HG02678 (cell line): ENCODE data around the gene NGEF.
"Not testable (repeated sequence)": the region's sequence is repeated elsewhere in the genome, so short reads cannot be mapped to it uniquely, and the experiment has no call there.

ENCODE experiments used
- ATAC-seq: cut with Tn5 transposase; IDR thresholded peaks from one replicate; pipeline ENCODE4 v1.9.1; 2021; ENCODE audit warnings: mild to moderate bottlenecking, moderate library complexity; ENCODE audit not compliant: unreplicated experiment

Gene NGEF

DNA sequence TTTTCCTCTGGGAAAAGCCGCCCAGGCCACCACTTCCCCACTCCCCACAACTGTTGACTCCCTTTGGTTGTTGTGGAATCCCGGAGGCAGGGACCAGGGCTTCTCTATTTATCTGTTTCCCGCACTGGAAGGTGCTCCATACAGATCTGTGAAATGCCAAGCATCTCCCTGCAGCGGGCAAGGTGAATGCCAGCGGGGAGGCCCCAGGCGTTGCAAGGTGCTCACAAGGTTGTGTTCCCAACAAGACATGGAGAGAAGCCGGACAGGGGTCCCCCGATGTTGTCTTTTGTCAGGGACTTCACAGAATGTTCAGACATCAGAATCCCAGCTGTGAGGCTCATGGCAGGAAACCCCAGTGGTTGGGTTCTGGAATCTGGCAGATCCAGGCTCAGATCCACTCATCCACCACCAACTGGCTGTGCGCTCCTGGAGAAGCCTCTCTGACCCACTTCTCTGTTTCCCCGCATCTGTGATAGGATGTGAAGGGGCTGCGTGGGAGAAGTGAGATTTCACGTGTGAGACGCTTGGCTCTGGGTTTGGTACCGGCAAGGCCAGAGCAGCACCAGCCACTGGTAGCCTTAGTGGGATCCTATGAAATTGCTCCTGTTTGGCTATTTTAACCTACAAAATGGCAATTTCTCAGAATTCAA, 10.8 kb upstream of the NGEF start:
- ATAC-seq = no peak

- ATAC-seq = no peak
These were observed 10.1 kb upstream of the NGEF start for GRCh38 chr2:233023007-233023760.

DNA sequence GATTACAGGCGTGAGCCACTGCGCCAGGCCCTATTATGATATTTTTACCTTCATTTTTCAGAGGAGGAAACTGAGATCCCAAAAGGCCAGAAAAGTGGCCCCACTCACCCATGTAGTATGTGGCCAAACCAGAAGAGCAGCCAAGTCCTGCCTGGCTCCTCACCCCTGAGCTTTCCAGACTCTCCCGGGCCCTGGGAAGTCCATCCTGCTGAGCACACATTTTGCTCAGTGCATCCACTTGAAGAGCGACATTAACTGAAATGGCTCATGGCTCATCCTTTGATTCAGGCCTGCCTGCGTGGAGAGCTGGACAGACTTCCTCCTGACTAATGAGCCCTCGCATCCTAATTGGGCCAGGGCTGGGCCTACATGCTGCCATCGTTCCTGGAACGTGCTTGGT, 9.5 kb upstream of the NGEF start:
- ATAC-seq = no peak

DNA sequence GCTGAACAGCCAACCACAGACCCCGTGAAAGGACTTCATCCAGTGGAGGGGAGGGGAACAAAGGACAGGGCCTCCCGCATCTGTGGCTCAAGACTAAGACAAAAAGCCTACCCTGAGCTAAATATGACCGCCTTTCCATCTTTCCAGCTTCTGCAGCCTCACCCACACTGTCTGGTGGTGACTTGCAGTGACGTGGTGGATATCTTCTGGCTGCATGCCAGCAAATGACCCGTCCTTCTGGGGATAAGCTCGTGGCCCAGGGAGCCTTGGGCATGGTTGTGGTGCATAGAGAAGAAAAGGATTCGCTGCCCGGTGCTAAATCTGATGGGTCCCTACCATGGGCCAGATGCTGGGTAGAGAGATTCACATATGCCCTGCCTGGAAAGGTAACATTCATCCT, 8.7 kb upstream of the NGEF start:
- ATAC-seq = no peak

DNA sequence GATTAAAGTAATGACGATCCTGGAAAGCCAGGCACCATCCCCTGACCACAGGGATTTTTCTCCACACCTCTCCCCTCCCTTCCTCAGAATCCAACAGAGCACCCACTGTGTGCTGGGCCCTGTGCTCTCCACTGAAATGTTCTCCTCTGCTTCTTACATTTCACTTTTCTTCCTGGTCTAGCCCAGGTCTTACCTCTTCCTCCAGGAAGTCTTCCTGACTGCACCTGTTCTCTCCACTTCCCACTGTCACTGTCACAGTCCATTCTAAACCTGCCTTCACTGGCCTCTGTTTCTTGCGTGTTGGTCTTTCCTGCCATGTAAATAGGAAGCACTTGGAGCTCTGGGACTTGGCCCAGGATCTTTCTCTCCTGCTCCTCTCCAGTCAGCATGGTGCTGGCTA, 7.4 kb upstream of the NGEF start:
- no peak for ATAC-seq

GRCh38 chr2:233019610-233020009, 6.6 kb upstream of the NGEF start:
- ATAC-seq = not testable (repeated sequence)

- no peak for ATAC-seq
These were observed 4.9 kb upstream of the NGEF start for GRCh38 chr2:233017947-233018346.

- no peak for ATAC-seq
These were observed 2.1 kb upstream of the NGEF start for GRCh38 chr2:233015019-233015645.

- ATAC-seq = no peak
These were observed 594 bp upstream of the NGEF start for GRCh38 chr2:233013650-233014049.

DNA sequence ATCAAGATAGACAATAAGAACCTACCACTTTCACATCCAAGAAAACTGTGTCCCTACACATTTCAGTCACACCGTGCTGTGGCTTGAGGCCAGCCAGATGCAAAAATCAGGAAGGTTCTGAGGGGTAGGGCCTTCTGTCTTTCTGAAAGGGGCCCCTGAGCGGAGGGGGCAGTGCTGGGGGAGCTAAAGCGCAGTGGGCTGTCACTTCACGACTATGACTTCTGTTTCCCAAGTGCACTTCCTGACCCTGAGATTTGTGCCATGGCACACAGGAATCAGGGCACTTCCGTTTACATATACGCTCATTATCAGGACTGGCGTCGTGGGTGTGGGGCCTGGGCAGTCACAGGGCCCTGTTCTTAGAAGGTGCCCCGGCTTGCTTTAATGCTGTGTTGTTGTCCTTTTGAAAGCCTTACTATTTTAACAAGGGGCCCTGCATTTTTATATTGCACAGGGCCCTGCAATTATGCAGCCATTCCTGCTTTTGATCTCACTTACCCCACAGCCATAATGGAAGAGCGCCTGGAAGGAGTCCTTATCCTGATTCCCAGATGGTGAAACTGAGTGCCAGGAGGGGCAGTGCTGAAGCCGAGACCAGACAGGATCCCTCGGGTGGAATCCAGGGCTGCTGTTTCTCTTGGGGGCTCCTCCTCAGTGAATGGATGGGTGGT, 620 bp downstream of the NGEF start:
- no peak for ATAC-seq

GRCh38 chr2:233011702-233012131, 1.3 kb downstream of the NGEF start:
- ATAC-seq = no peak

- no peak for ATAC-seq
These were observed 1.8 kb downstream of the NGEF start for GRCh38 chr2:233011268-233011650.

GRCh38 chr2:233010569-233011267, 2.3 kb downstream of the NGEF start:
- ATAC-seq = no peak

- ATAC-seq = no peak
These were observed 3.4 kb downstream of the NGEF start for GRCh38 chr2:233009661-233010060.

DNA sequence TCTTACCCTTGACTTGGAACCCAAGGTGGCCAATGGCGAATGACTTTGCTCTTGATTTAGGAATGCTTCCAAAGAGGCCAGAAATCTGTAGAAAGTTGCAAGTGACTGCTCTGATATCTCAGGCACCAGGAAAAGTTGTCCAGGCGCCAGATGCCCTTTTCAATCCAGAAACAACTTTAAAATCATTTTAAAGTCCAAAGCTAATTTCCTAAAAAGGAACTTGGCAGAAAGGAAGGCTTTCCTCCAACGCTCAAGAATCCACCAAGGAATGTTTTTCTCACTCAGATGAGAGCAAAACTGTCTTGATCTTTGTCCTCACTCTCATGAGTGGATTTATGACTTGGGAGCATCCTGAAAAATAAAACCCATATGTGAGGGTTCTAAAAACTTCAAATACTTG, 5.3 kb downstream of the NGEF start:
- no peak for ATAC-seq

DNA sequence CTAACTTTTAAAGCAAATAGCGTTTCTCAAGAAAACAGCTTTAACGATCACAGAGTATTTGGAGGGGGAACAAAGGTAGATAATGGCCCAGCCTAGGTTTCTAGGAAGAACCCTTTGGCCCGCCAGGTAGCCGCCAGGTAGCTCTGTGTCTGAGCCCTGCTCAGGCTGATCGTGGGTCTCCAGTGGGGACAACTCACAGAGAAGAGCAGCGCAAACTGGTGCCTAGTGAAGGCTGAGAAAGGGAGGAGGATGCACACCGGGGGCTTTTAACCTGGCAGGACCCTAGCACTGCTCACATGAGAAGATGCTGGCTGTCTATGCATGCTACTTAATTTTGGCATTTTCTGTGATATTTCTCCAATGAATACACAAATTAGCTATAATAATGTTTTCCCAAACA, 5.8 kb downstream of the NGEF start:
- ATAC-seq = no peak

DNA sequence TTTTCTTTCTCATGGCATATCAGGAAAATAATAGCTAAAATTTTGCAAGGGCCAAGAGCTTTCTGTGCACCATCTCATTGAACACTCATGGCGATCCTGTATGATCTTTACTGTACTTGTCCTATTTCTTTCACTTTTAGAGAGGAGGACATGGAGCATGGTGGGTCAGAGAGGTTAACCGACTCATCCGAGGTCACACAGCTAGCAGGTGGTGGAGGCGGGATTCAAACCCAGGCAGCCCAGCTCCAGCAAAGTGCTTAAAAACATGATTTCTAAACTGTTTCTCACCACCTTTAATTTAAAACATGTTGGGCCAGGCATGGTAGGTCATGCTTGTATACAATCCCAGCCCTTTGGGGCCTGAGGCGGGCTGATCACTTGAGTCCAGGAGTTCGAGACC, 6.4 kb downstream of the NGEF start:
- no peak for ATAC-seq

DNA sequence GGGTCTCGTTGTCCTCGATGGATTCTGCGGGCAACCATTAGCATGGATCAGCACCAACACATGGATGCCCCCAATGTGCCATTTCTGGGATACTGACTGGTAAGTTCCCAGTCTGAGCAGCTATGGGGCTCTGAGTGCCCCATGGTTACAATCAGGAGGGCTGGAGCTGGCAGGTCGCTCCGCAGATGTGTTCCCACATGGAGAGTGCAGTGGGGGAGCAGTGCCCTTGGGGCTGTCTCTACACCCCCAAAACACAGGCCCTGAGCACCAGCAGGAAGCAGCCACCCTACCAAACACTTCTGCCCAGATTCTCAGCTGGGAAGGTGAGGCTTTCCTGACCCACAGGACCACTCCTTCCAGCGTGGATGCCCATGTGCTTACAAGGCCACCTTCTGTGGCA, 8.0 kb downstream of the NGEF start:
- no peak for ATAC-seq

DNA sequence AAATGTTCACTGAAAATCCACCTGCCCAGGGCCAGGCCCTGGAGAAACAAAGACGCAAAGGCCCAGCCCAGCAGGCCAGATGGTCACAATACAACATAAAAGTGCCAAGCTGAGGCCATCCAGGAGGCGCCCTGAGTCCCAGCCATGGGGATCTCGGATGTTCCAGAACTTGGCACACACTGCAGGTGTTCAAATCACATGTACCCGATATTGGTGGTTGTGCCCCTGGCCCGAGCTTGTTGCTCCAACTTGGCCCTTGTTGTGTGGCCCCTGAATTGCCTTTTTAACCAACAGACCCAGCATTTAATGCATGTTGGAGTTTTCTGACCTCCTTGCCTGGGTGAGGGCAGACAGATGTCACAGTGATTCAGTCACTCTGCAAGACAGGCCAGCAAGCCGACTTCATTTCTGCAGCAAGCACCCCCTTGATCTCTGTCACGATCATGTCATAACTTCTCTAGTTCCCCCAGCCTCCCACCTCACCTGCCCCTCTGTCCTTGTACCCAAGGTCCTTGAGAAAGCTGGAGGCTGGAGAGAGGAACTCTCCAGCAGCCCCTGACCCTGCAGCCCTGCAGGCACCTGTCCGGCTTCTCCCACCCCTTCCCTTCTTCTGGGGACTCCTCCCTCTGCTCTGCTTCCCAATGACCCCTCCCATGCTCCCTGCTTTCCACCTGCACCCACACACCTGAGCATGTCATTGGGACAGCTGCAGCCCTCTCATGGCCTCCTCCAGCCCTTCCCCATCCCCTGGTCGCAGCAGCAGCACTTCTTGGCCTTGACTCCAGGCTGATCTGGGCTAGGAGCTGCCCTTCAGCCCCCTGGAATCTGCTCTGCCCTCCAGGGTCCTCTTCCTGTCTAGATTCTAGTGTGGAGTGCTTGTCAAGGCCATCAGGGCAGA, 9.1 kb downstream of the NGEF start:
- no peak for ATAC-seq
